ENCODE results near the gene FMO5. TPM values are rescaled to one million over a fixed set of nuclear protein-coding genes. Genes with fewer than 3 reads are reported as not detected.

FMO5 gene
- total RNA-seq, 1 experiment from 2014 or later, result 0.72 TPM

DNA sequence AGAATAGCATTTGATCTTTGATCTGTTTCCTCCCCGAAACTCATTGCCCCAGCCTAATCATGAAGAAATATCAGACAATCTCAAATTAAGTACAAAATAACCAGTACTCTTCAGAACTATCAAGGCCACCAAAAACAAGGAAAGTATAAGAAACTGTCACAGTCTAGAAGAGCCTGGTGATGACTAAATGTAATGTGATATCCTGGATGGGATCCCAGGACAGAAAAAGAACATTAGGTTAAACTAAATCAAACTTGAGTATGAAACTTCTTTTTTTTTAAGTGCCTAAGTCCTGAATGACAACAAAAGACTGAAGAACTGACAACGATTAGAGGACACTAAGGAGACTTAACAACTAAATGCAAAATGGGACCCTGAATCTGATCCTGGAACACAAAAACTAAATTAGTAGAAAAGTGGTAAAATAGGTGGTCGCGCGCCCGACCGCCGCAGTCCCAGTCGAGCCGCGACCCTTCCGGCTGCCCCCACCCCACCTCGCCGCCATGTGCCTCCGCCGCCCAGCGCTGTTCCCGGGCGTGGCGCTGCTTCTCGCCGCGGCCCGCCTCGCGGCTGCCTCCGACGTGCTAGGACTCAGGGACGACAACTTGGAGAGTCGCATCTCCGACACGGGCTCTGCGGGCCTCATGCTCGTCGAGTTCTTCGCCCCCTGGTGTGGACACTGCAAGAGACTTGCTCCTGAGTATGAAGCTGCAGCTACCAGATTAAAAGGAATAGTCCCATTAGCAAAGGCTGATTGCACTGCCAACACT, 47.3 kb downstream of the FMO5 start:
- TF ChIP-seq, protein P1, sequence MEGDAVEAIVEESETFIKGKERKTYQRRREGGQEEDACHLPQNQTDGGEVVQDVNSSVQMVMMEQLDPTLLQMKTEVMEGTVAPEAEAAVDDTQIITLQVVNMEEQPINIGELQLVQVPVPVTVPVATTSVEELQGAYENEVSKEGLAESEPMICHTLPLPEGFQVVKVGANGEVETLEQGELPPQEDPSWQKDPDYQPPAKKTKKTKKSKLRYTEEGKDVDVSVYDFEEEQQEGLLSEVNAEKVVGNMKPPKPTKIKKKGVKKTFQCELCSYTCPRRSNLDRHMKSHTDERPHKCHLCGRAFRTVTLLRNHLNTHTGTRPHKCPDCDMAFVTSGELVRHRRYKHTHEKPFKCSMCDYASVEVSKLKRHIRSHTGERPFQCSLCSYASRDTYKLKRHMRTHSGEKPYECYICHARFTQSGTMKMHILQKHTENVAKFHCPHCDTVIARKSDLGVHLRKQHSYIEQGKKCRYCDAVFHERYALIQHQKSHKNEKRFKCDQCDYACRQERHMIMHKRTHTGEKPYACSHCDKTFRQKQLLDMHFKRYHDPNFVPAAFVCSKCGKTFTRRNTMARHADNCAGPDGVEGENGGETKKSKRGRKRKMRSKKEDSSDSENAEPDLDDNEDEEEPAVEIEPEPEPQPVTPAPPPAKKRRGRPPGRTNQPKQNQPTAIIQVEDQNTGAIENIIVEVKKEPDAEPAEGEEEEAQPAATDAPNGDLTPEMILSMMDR (IDR thresholded peaks at IDR 0.05; ENCODE audit: unreplicated experiment), result no peak
- BruUV-seq (replicated peaks), result no TSS peak
- H3K4me1 Mint-ChIP-seq (ENCODE audit: insufficient read depth, unreplicated experiment), result peaks cover 22% of the 10 kb centered on the region
- intact Hi-C loops (cut with micrococcal nuclease), result no loop called here
- no peak overlapping the region for H3K4me3 Mint-ChIP-seq (ENCODE audit: unreplicated experiment)
- H3K9me3 Mint-ChIP-seq (ENCODE audit: unreplicated experiment), result peaks cover 7% of the 10 kb centered on the region
- peak overlapping the region; percentile 24 for H3K27ac Mint-ChIP-seq (ENCODE audit: low read depth, unreplicated experiment)
- DNase-seq (ENCODE audit: unreplicated experiment), result peak; percentile 38
- ChIA-PET CTCF (no interaction called here), POLR2A (interaction anchor here (0.6 to 3.0 kb wide), 4 partner anchors 9 to 64 kb away, joined by 3 to 10 read pairs (median 3); partner anchors contain the start of gene CHD1L)
- no peaks in the 10 kb centered on the region for H3K27me3 Mint-ChIP-seq (ENCODE audit: insufficient read depth, unreplicated experiment)
- H3K36me3 Mint-ChIP-seq (ENCODE audit: insufficient read depth, unreplicated experiment), result no peaks in the 10 kb centered on the region

DNA sequence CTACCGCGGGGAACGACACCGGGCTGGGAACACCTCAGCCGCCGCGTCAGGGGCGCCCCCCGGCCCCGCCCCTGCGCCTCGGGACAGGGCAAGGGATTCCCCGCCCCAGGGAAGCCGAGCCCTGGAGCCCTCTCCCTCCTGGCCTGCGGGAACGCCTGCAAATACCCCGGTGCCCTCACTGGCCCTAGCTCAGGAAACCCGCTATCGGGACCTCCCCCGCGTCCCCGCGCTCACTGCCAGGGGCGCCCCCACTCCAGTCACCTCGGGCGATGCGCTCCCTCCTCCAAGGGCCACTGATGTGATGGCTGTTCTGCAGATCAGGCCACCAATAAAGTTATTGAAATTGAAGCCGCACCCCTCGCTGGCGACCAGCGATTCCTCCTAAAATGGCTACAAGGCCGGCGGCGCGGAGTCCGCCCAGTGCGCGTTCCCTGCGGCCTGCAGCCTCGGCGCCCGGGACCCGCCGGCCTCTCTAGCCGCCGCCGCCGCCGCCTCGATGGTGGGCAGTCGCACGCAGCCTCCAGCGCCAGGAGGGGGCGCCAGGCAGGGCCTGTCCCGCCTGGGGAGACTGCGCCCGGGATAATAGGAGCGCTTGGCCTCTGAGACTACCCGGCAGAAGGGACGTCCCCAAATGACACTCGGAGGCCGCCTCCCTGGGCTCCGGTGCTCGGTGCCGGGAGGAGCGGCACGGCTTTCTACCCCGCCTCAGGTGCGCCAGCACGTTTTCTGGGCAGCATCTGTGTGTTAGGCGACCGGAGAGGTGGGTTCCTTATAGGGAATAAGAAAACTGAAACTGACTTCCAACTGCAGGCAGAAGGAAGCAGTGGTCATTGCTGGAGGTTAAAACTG, 52.7 kb downstream of the FMO5 start, which contains the start of gene PRKAB2:
PRKAB2 (minus strand) TSS at position 303 of the 849 bp plus-strand sequence. CDS start 326 bp downstream, outside the sequence.
- peak; percentile 97 for DNase-seq (ENCODE audit: unreplicated experiment)
- peaks cover 46% of the 10 kb centered on the region for H3K4me1 Mint-ChIP-seq (ENCODE audit: insufficient read depth, unreplicated experiment)
- TF ChIP-seq, protein P1 (IDR thresholded peaks at IDR 0.05; ENCODE audit: unreplicated experiment), result peak; percentile 98
- no TSS peak for BruUV-seq (replicated peaks)
- peaks cover 17% of the 10 kb centered on the region for H3K36me3 Mint-ChIP-seq (ENCODE audit: insufficient read depth, unreplicated experiment)
- no peaks in the 10 kb centered on the region for H3K9me3 Mint-ChIP-seq (ENCODE audit: unreplicated experiment)
- intact Hi-C loops (cut with micrococcal nuclease), result loop anchor here (1.0 to 5.0 kb wide), 4 partner anchors 55 to 218 kb away; partner anchors contain the start of gene FMO5
- ChIA-PET CTCF (interaction anchor here (0.7 to 8.0 kb wide), 22 partner anchors 10 to 216 kb away, joined by 3 to 131 read pairs (median 5); partner anchors contain the start of genes CHD1L and FMO5), POLR2A (interaction anchor here (0.7 to 8.4 kb wide), 12 partner anchors 10 to 367 kb away, joined by 3 to 298 read pairs (median 10); partner anchors contain the start of genes CHD1L and FMO5)
- H3K27me3 Mint-ChIP-seq (ENCODE audit: insufficient read depth, unreplicated experiment), result no peaks in the 10 kb centered on the region
- peak within 1 kb of the TSS; percentile 98 for H3K27ac Mint-ChIP-seq (ENCODE audit: low read depth, unreplicated experiment)
- peak within 1 kb of the TSS; percentile 95 for H3K4me3 Mint-ChIP-seq (ENCODE audit: unreplicated experiment)

DNA sequence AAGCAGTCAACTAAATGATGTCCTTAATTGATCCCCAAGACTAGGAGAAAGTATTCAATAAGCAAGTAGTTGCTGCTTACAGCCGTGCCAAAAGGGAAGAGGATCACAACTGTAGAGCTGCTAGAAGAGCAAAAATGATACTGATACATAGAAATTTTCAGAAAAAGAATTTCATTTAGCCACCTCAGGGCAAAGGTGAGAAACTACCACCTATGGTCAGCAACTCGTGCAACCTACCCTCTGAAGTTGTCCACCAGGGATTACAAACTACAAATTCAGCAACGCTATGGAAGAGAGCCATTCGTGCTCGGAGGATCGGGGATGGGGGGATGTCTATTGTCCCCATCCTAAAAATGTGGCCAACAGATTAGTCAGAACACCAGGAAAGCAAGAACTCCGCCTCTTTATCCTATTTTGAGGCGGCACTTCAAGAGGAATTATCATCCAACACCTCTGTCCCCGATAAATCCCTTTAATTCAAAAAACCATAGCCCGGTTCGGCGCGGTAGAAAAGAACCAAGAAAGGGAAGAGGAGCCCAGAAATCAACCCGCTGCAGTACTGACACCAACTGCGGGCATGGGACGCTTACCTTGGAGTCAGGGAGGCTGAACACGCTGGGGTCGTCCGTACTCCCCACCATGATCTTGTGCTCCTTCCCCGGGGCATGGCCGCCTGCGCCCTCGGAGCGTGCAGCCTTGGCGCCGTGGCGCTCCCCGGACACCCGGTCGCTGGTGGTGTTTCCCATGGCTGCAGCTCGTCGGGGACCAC, 53.6 kb downstream of the FMO5 start:
- Mint-ChIP-seq H3K27me3 (ENCODE audit: insufficient read depth, unreplicated experiment) (no peaks in the 10 kb centered on the region), H3K36me3 (ENCODE audit: insufficient read depth, unreplicated experiment) (peaks cover 25% of the 10 kb centered on the region), H3K27ac (ENCODE audit: low read depth, unreplicated experiment) (peak overlapping the region; percentile 98), H3K9me3 (ENCODE audit: unreplicated experiment) (no peaks in the 10 kb centered on the region), H3K4me1 (ENCODE audit: insufficient read depth, unreplicated experiment) (peaks cover 52% of the 10 kb centered on the region), H3K4me3 (ENCODE audit: unreplicated experiment) (peak overlapping the region; percentile 95)
- intact Hi-C loops (cut with micrococcal nuclease), result loop anchor here (1.0 to 5.0 kb wide), 4 partner anchors 56 to 219 kb away; partner anchors contain the start of gene FMO5
- DNase-seq (ENCODE audit: unreplicated experiment), result peak; percentile 44
- POLR2A ChIA-PET, result interaction anchor here (0.8 to 8.4 kb wide), 10 partner anchors 10 to 784 kb away, joined by 3 to 298 read pairs (median 21); partner anchors contain the start of genes CHD1L and FMO5
- CTCF ChIA-PET, result interaction anchor here (0.7 to 8.0 kb wide), 9 partner anchors 10 to 135 kb away, joined by 3 to 131 read pairs (median 6); partner anchors contain the start of genes CHD1L and FMO5
- TF ChIP-seq, protein P1 (IDR thresholded peaks at IDR 0.05; ENCODE audit: unreplicated experiment), result no peak
- no TSS peak for BruUV-seq (replicated peaks)

All from MCF 10A (cell line).